Measurements from ENCODE around the gene CADM1.

The CADM1 gene

DNA sequence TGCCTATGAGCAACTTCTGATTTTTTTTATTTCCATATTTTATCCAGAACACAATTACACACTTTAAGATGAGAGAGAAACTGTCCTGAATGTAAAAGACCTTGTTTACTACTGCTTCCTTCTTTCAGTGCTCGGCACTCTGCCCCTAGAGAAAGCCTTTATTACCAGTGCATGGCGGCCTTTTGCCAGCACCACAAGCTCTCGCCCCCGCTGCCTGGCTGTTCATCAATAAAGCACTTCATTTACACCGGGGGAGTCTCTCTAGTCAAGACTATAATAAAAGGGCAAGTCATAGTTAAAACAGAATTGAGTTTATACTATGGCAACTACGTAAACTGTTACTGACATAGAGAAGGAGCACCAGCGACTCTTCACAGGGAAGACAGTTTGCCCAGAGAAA is 259.5 kb downstream of the CADM1 start:
- DNase-seq (ENCODE audit: low spot score) = no peak

DNA sequence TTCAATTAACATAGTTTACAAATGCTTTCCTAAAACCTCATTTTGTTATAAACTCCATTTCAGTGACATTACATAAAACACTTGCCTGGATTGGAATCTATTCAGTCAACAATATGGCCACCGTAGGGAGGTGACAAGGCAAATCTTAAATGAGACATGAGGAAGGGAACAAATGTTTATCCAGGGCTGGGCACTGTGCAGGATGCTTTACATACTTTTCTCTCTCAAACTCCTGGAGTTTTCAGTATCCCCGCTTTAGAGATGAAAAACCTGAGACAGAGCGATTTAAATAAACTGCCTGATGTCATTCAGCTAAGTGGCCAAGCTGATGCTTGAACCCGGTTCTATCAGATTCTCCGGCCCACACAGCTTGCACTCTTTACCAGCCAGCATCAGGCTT is 259.9 kb downstream of the CADM1 start:
- DNase-seq (ENCODE audit: low spot score) = no peak

DNA sequence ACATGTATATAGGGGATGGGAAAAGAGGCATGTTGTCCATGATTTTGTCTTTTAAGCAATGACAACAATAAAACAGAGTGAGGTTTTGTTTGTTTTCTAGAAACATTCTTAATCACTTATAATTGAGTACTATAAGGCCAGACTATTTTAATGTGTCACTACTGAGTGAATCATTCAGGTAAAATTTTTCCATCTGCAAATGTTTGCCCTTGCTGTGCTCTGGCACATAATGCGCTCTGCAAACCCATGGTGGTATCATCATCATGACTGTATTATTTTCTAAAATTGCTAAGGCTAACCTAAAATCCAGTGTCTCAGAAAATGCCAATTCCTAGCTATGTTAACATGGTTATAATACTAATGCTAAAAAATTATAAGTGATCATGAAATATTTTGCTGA is 261.2 kb downstream of the CADM1 start:
- no peak for DNase-seq (ENCODE audit: low spot score)

DNA sequence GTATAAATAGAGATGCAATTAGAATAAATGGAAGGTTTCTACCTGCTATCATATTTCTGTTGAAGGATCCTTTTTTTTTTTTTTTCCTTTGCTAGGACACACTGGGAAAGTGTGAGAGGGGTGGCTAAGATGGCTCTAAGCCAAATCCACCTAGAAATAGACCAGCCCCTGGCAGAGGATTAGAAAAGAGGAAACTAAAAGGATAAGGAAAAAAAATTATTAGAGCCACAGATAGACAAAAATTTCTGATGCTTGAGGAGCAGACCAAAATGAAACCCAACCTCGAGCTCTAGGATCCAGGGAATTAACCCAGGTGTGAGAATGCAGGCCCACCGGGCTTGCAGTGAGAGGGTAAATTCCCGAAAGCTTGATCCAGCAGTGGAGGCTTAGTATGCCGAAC is 262.3 kb downstream of the CADM1 start:
- no peak for DNase-seq (ENCODE audit: low spot score)

GRCh38 chr11:115238791-115239190 is 265.4 kb downstream of the CADM1 start:
- no peak for DNase-seq (ENCODE audit: low spot score)

DNA sequence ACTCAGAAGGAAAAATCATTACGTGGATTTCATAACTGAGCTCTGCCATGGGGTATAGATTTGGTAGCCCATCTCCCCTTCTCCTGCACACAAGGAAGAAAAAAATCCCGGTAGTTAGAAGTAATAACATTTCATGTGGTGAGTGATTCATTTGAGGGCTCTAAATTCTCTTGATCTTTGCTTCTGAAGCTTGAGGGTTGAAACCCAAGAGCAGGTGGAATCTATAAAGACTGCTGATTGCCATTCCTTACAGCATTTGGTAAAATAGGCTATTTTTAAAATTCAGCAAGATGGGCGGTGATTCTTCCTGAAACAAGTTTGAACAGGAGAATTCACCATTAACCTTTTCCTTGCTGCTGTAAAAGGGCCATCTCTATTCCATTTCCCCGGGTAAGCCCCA is 266.1 kb downstream of the CADM1 start:
- no peak for DNase-seq (ENCODE audit: low spot score)

- DNase-seq (ENCODE audit: low spot score) = no peak
Observed at GRCh38 chr11:115237578-115237977, 266.6 kb downstream of the CADM1 start.

- no peak for DNase-seq (ENCODE audit: low spot score)
Observed at GRCh38 chr11:115234794-115235193, 269.4 kb downstream of the CADM1 start.

DNA sequence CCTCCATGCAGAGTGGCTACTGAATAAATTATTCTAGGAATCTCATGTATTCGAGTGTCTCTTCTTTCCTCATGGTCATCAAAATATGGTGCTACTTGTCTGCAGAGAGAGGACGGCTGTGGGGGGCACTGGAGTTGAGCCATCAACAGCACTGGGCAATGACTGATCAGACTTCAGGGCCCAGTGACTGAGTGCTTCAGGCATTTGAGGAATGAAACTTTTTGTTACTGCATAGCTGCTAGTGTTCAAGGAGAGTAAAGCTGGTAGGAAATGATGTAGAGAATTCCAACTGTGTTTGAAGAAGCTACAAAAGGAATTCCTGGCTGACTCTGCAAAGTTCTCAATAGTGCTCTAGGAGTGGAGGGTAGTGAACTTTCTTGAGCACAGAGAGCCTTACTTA is 277.7 kb downstream of the CADM1 start:
- no peak for DNase-seq (ENCODE audit: low spot score)

GRCh38 chr11:115224551-115224950 is 279.7 kb downstream of the CADM1 start:
- DNase-seq (ENCODE audit: low spot score) = no peak

- peak; percentile 5 for DNase-seq (ENCODE audit: low spot score)
Observed at GRCh38 chr11:115222863-115223530, 281.2 kb downstream of the CADM1 start.

GRCh38 chr11:115222218-115222862 is 281.9 kb downstream of the CADM1 start:
- DNase-seq (ENCODE audit: low spot score) = peak; percentile 94

DNA sequence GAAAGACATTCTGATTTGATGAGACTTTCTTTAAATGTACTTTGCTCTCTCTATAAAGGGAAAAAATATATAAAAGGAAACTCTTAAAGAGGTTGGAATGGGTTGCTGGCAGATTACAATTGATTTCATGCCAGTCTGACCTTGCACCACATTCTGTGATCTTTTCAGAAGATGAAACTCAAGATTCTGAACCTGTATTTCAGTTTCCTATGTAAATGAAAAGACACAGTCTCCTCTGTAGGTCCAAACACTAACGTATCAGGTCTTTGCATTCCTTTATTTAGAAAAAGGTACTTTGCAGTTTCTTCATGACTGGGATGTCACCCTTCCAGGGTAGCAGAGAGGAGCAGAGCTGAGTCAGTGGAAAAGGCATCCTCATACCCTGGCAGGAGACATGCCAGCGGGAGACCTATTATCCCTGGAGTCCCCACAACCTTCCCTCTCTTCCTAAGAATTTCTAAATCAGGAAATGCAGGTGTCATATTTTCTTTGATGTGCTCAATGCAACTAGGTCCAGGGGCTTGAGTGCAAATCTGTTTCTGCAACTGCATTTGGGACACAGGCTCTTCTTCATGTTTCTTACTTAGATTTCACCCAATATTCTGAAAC is 282.6 kb downstream of the CADM1 start:
- no peak for DNase-seq (ENCODE audit: low spot score)

DNA sequence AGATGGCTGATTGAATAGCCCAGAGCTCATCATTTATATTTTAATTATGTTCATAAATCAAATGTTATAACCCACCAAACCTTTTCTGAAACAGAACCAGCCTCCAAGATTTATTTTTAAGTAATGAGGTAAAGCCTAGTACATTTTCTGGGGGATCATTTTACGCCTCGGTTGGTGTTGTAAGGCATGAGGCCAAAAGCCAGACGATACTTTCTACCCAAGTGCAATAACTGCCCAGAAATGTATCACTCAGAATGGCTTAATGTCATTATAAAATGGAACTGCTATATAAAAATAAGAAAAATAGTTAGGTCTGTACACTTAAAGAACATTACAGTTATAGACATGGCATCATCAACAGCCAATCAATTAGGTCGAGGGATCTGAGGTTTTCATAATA is 283.3 kb downstream of the CADM1 start:
- DNase-seq (ENCODE audit: low spot score) = no peak

DNA sequence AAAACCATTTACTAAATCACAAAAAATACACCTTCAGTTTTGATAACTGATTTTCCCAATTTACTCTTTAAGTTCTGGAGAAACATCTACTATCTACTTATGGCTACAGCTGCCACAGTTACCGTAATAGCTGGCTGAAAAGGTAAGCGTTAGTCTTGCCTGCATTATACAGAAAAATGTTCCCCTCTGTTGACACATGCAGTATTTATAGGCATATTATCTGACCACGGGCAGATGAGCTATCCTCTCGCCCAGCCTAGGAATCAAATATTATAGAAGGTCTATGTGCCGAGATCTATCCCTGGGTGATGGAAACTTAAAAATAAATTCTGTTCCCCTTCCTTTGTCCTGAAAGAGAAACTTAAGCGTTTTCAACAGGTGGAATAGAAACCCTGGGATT is 283.8 kb downstream of the CADM1 start:
- no peak for DNase-seq (ENCODE audit: low spot score)

- no peak for DNase-seq (ENCODE audit: low spot score)
Observed at GRCh38 chr11:115219376-115219775, 284.8 kb downstream of the CADM1 start.

GRCh38 chr11:115217726-115218311 is 286.4 kb downstream of the CADM1 start:
- DNase-seq (ENCODE audit: low spot score) = peak; percentile 39

GRCh38 chr11:115215694-115216617 is 288.3 kb downstream of the CADM1 start:
- DNase-seq (ENCODE audit: low spot score) = no peak

DNA sequence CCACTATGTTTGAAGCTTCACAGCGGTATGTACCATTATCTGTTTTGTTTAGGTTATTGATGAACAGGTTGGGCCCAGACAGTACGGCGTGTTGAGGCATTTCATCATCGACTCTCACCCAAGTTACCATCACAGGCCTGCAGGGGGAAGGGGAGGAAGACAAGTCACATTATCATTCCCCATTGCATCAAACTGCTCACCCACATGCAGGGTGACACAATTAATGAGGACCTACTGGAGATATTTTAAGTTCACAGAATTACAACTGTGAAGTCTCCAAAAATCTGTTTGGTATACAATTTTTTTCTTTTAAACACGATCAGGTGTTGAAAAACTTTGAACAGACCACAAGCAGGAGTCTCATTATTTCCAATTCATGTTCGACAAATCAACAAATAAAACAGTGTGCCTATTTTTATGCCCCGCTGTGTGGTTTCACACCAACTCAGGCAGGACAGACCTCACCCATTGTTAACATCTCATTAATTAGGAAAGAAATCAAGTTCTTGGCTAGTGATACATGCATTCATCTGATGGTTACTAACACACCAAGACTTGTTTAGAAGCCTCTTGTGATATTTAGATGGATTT is 289.5 kb downstream of the CADM1 start:
- DNase-seq (ENCODE audit: low spot score) = no peak

DNA sequence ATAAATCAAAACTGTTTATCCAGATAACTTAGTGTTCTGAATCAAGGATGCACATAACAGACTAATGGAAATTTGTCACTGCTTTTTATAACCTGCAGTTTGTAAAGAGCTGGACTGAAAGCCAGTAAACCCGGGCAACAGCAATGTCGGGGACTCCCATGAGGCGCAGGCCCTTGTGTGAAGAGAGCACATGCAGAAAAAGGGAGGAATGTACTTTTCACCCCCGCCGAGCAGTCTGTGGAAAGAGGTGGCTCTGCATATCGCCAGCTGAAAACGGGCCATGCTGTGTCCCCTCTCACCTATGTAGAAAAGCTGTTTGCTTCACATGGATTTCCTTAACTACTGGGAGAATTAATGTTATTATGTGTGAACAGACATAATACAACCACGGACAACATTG is 291.2 kb downstream of the CADM1 start:
- DNase-seq (ENCODE audit: low spot score) = no peak

DNA sequence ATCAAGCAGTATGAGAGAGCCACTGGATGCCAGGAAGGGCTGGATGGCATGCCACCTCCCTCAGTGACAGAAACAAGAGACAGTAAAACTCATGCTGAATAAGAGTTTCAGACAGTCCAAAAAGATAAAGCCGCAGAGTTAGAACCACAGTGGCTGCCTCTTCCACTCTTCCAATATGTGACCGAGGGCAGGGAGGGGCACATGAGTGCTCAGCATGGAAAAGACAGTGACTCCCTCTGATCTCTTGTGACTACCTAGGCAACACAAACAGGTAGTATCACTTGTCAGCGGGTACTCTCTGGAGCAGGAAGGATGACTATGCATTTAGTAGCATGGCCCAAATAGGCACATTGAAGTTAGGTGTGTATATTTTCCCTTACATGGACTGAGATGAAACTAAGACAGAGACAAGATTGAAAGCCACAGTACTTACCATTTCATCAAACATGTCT is 295.4 kb downstream of the CADM1 start:
- no peak for DNase-seq (ENCODE audit: low spot score)

DNA sequence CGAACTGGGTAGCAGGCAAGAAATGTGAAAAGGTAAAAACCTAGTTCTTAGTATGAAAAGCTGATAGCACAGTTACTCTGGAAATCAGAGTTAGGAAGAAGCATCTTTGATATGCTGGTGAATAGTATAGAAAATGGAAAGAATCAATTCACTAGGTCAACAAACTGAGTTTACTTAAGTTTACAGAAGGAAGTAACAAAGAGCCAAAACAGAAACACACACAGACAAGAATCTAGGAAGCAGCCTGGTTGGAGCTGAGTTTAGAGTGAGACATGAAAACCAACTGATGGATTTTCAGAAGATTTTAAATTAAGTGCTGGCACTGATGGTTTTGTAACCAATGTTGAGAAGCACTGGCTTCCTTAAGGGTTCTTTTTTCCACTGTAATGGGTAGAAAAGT is 296.3 kb downstream of the CADM1 start:
- DNase-seq (ENCODE audit: low spot score) = no peak

Measured in activated CD4-positive, alpha-beta T cell treated with anti-CD3 and anti-CD28 coated beads, Interleukin-2, Interleukin-4, amounts not matched to agents 100 ng/mL and 50 ng/mL, durations not matched to agents 16 hours and 8 hours (primary cell).